Inferior parietal cortex (tissue), 1 donor: ENCODE measurements around the gene LGALS1.

Experiments used
- DNase-seq: peaks from one replicate; pipeline ENCODE4 v3.0.0-alpha.2; 2016; ENCODE audit errors: extremely low spot score

Gene LGALS1

GRCh38 chr22:37674951-37675929 is at the start of gene LGALS1:
TSS of gene LGALS1 (plus strand) at chr22:37675636. CDS start at chr22:37675703, 67 bp downstream.
- peak; percentile 64 for DNase-seq

- DNase-seq: no peak
Measured at GRCh38 chr22:37625737-37626136, 49.7 kb upstream of the LGALS1 start.

- DNase-seq: no peak
Measured at GRCh38 chr22:37626144-37626543, 49.3 kb upstream of the LGALS1 start.

GRCh38 chr22:37626556-37627075 is 48.8 kb upstream of the LGALS1 start:
- DNase-seq: no peak

GRCh38 chr22:37627121-37627520 is 48.3 kb upstream of the LGALS1 start:
- DNase-seq: no peak

- no peak for DNase-seq
Measured at GRCh38 chr22:37627545-37627944, 47.9 kb upstream of the LGALS1 start.

- DNase-seq: no peak
Measured at GRCh38 chr22:37628830-37629229, 46.6 kb upstream of the LGALS1 start.

GRCh38 chr22:37629928-37630327 is 45.5 kb upstream of the LGALS1 start:
- no peak for DNase-seq

- no peak for DNase-seq
Measured at GRCh38 chr22:37630839-37631435, 44.5 kb upstream of the LGALS1 start.

GRCh38 chr22:37631448-37632173 is 43.8 kb upstream of the LGALS1 start:
- no peak for DNase-seq

- no peak for DNase-seq
Measured at GRCh38 chr22:37632174-37633088, 43.0 kb upstream of the LGALS1 start.

GRCh38 chr22:37633089-37633624 is 42.3 kb upstream of the LGALS1 start:
- DNase-seq: no peak

- DNase-seq: peak; percentile 49
Measured at GRCh38 chr22:37633625-37634416, 41.6 kb upstream of the LGALS1 start.

GRCh38 chr22:37634417-37634924 is 41.0 kb upstream of the LGALS1 start:
- no peak for DNase-seq

- DNase-seq: no peak
Measured at GRCh38 chr22:37635157-37635556, 40.3 kb upstream of the LGALS1 start.

GRCh38 chr22:37636186-37636948 is 39.1 kb upstream of the LGALS1 start:
- no peak for DNase-seq

- DNase-seq: no peak
Measured at GRCh38 chr22:37636949-37637273, 38.5 kb upstream of the LGALS1 start.

- no peak for DNase-seq
Measured at GRCh38 chr22:37638391-37639069, 36.9 kb upstream of the LGALS1 start.
